NT2/D1 (cell line): ENCODE measurements around the gene PTGDS.

Experiments
- DNase-seq: peaks from one replicate; pipeline ENCODE4 v3.0.0-alpha.2; 2011; ENCODE audit warnings: low read depth, low spot score
- H3K27me3 ChIP-seq: 2 replicates; pipeline ENCODE4 v1.6.0; 2011; ENCODE audit warnings: mild to moderate bottlenecking; ENCODE audit not compliant: insufficient read length, insufficient read depth
- H3K36me3 ChIP-seq: 2 replicates; pipeline ENCODE4 v1.6.1; 2011; ENCODE audit warnings: mild to moderate bottlenecking, low read length, mixed read lengths; ENCODE audit not compliant: insufficient read depth, insufficient read length
- H3K4me1 ChIP-seq: 2 replicates; pipeline ENCODE4 v1.5.1; 2011; ENCODE audit not compliant: insufficient read depth, insufficient read length
- H3K4me3 ChIP-seq: 2 replicates; pipeline ENCODE4 v1.5.1; 2011; ENCODE audit warnings: low read depth; ENCODE audit not compliant: insufficient read length
- H3K9ac ChIP-seq: 2 replicates; pipeline ENCODE4 v1.6.0; 2011; ENCODE audit warnings: low read depth; ENCODE audit not compliant: insufficient read length
- H3K9me3 ChIP-seq: 2 replicates; pipeline ENCODE4 v1.5.1; 2011; ENCODE audit warnings: mild to moderate bottlenecking, low read length; ENCODE audit not compliant: insufficient read depth
- SUZ12 ChIP-seq: IDR thresholded peaks from 2 replicates; pipeline ENCODE4 v1.6.1; 2011; ENCODE audit not compliant: insufficient read length, insufficient read depth; ENCODE audit errors: extremely low read depth
- YY1 ChIP-seq: IDR thresholded peaks from 2 replicates; pipeline ENCODE4 v1.6.1; 2011; ENCODE audit not compliant: insufficient read length, insufficient read depth
- ZNF274 ChIP-seq: IDR thresholded peaks from 2 replicates; pipeline ENCODE4 v1.6.1; 2011; ENCODE audit warnings: mild to moderate bottlenecking, low read depth, low read length

PTGDS gene

GRCh38 chr9:136977223-136977622 is at the start of gene PTGDS:
PTGDS (plus strand) TSS chr9:136977504; CDS start chr9:136977579, 75 bp downstream.
- no peaks in the 10 kb centered on the region for H3K36me3 ChIP-seq
- peaks cover 42% of the 10 kb centered on the region for H3K4me1 ChIP-seq
- TF ChIP-seq ZNF274 = no peak
- no peak for TF ChIP-seq YY1
- no peak for TF ChIP-seq SUZ12
- no peak for DNase-seq
- peaks cover 12% of the 10 kb centered on the region for H3K27me3 ChIP-seq
- H3K4me3 ChIP-seq = peak within 1 kb of the TSS; percentile 76
- H3K9ac ChIP-seq = peak within 1 kb of the TSS; percentile 79
- H3K9me3 ChIP-seq = no peaks in the 10 kb centered on the region

GRCh38 chr9:136928591-136928990 is 48.7 kb upstream of the PTGDS start:
- Histone ChIP-seq H3K4me3 (no peak overlapping the region), H3K36me3 (peaks cover 79% of the 10 kb centered on the region), H3K27me3 (no peaks in the 10 kb centered on the region), H3K9ac (no peak overlapping the region), H3K4me1 (no peaks in the 10 kb centered on the region), H3K9me3 (peaks cover 6% of the 10 kb centered on the region; the same call in 1 of the 2 replicates)
- no peak for TF ChIP-seq YY1
- no peak for TF ChIP-seq ZNF274
- TF ChIP-seq SUZ12 = no peak
- no peak for DNase-seq

- no peak overlapping the region for H3K4me3 ChIP-seq
- H3K4me1 ChIP-seq = no peaks in the 10 kb centered on the region
- DNase-seq = no peak
- peaks cover 71% of the 10 kb centered on the region for H3K36me3 ChIP-seq
- H3K9me3 ChIP-seq = peaks cover 6% of the 10 kb centered on the region; the same call in 1 of the 2 replicates
- no peak for TF ChIP-seq ZNF274
- no peak for TF ChIP-seq SUZ12
- TF ChIP-seq YY1 = no peak
- no peaks in the 10 kb centered on the region for H3K27me3 ChIP-seq
- no peak overlapping the region for H3K9ac ChIP-seq
Observed at GRCh38 chr9:136930014-136930413, 47.3 kb upstream of the PTGDS start.

DNA sequence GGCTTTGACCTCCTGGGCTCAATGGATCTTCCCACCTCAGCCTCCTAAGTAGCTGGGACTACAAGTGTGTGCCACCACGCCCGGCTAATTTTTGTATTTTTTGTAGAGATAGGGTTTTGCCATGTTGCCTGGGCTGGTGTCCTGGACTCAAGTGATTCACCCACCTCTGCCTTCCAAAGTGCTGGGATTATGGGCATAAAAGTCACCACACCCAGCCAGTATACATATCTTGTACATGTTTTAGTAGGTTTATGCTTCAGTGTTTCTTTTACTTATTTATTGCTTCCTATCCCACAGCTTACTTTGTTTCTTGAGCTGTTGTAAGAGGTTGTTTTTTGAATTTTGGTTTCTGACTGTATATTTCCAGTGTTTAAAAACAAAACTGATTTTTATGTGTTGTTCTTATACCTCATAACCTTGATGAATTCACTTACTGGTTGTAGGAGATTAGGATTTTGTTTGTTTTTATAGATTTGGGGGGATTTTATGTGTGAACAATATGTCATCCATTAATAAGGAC is 45.6 kb upstream of the PTGDS start:
- no peak for TF ChIP-seq SUZ12
- TF ChIP-seq YY1 = no peak
- no peak for TF ChIP-seq ZNF274
- H3K9ac ChIP-seq = no peak overlapping the region
- H3K27me3 ChIP-seq = no peaks in the 10 kb centered on the region
- DNase-seq = no peak
- no peaks in the 10 kb centered on the region for H3K4me1 ChIP-seq
- H3K9me3 ChIP-seq = peaks cover 6% of the 10 kb centered on the region; the same call in 1 of the 2 replicates
- no peak overlapping the region for H3K4me3 ChIP-seq
- peaks cover 58% of the 10 kb centered on the region for H3K36me3 ChIP-seq

GRCh38 chr9:136934277-136934676 is 43.0 kb upstream of the PTGDS start:
- Histone ChIP-seq H3K9me3 (peaks cover 6% of the 10 kb centered on the region; the same call in 1 of the 2 replicates), H3K9ac (no peak overlapping the region), H3K36me3 (peaks cover 50% of the 10 kb centered on the region), H3K27me3 (no peaks in the 10 kb centered on the region), H3K4me1 (peaks cover 12% of the 10 kb centered on the region), H3K4me3 (no peak overlapping the region)
- no peak for DNase-seq
- TF ChIP-seq ZNF274 = no peak
- TF ChIP-seq YY1 = no peak
- no peak for TF ChIP-seq SUZ12

DNA sequence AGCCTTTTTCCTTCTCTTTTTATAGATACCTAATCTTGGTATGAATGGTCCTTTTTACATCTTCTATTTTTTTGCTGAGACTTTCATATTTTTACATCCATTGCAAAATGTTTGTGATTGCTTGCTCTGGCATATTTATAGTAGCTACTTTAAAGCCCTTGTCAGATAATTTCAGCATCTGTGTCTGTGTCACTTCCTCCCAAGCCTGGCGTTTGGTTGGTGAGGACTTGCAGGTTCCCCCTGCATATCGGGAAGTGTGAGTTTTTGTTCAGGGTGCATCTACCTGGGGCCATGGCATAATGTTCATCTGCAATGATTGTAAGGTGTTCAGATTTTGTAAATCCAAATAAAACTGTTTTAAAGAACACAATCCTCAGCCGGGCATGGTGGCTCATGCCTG is 41.7 kb upstream of the PTGDS start:
- Histone ChIP-seq H3K27me3 (no peaks in the 10 kb centered on the region), H3K4me1 (peaks cover 14% of the 10 kb centered on the region), H3K9me3 (peaks cover 6% of the 10 kb centered on the region; the same call in 1 of the 2 replicates), H3K36me3 (peaks cover 52% of the 10 kb centered on the region), H3K4me3 (no peak overlapping the region), H3K9ac (no peak overlapping the region)
- no peak for DNase-seq
- TF ChIP-seq YY1 = no peak
- TF ChIP-seq SUZ12 = no peak
- no peak for TF ChIP-seq ZNF274

DNA sequence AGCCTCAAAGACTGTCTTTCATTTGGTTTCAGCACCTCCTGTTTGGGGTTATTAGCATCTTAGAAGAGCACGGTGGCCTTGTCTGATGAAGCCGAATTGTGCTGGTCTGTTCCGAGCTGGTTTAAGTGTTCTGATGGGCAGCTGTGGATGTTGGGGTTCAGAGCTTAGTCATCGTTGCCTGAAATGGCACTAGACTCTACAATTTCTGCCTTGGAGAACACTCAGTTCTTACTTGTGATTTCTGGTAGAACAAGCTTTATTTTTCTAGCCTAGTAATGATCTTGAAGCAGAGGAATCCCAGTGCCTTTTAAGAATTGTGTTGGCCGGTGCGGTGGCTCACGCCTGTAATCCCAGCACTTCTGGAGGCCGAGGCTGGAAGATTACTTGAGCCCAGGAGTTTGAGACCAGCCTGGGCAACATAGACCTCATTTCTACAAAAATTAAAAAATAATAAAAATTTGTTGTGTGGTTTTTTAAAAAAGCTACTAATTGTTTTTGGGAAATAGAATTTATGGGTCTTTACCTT is 40.6 kb upstream of the PTGDS start:
- Histone ChIP-seq H3K27me3 (no peaks in the 10 kb centered on the region), H3K36me3 (peaks cover 57% of the 10 kb centered on the region), H3K9me3 (no peaks in the 10 kb centered on the region), H3K4me1 (peaks cover 14% of the 10 kb centered on the region), H3K4me3 (no peak overlapping the region), H3K9ac (no peak overlapping the region)
- no peak for DNase-seq
- TF ChIP-seq YY1 (no peak), ZNF274 (no peak), SUZ12 (no peak)
